Stimulated activated CD4-positive, alpha-beta T cell treated with anti-CD3 and anti-CD28 coated beads, TNF-alpha, amount 100 ng/mL, for 48 hours (primary cell): ENCODE measurements around the gene FHL2.

Experiments used
- DNase-seq, 3 donors: peaks; one replicate each; pipeline ENCODE4 v3.0.0-alpha.2; 2020; ENCODE audit warnings: low read depth in 3 of 3

Gene FHL2

DNA sequence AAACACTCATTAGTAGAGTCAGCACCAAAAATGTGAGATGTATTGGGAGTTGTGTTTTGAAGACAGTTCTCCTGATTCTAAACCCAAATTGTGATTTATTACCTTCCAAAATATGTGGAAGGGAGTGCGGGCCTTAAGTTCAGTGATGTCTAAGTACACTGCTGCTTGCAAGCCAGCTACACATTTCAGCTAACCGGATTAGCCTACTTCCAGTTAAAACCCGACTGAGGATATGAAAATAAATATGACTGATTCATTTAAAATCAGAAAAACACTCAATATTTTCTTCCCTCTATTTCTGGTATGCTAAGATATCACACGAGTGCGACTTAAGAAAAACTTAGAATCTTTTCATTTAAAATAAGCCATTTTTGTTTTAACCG is 907 bp downstream of the FHL2 start:
- DNase-seq: no peak

DNA sequence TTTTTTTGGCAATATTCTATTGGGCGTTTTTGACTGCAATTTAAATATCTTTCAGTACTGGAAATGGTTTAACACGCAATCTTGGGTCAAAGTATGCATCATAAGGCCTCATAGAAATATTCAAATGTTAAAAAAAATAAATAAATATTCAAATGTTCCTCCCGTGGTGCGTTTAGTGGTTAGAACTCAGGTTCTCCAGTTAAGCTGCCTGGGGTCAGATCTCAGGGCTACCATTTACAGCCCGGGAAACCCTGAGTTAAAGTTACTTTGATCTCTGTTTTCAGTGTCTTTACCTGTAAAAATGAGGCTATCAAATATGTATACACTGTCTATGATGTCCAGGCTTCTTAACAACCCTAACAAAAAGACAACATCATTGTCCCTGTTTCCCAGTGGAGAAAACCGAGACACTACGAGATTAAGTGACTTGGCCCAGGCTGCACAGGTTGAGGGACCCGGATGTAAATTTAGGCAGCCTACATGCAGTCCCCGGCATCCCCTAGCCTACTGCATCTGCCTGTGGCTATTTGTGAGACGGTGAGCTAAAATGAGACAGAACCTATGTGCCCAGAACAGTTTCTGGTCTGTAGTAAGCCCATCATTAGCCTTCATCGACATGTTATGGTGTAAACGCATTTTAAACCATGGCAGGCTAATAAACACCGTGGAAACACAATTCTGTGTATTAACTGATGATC is 1.7 kb downstream of the FHL2 start:
- no peak for DNase-seq

DNA sequence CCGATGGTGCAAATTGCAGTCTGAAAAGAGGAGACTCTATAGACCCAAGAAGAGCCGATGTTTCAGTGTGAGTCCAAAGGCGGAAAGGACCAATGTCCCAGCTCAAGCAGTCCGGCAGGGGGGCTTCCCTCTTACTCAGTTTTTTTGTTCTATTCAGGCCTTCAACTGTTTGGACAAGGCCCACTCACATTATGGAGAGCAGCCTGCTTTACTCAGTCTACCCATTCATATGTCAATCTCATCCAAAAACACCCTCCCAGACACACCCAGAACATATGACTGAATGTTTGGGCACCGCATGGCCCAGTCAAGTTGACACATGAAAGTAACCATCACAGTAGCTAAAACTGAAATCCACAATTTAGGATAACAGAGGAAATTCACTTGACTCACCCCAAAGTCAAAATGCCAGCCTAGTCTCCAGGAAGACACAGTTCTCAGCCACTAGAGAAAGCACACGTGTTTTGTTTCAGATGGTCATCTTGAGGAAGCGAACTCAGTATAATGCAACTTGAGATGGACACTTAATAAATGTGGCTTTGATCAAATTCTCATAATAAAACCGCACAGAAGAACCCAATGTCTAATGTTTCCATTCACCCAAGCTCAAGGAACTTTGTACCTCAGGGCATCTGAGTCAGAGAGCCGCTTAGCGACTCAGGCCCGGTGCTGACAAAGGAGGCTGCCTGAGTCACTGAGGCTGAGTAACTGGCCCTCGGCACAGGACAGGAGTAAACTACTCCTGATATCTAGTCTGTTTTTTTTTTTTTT is 2.4 kb downstream of the FHL2 start:
- DNase-seq: peak; percentile 32 to 64 (median 52)

DNA sequence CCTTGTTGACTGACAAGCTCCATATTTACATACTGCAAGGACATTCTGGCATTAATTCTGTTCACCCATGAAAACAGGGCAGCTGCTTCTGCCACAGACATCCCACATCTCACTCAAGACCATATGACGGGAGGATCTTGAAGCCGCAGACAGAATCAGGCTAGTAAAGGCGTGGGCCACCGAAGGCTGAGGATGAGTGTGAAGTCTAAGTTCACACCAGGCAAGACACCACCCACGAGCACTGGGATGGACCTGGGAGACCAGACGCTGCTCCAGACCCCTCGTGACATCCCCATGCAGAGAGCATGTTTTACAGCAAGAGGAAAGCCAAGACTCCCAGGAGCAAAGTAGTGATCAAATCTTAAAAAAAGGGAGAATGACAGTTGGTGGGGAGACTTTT is 3.2 kb downstream of the FHL2 start:
- DNase-seq: no peak

DNA sequence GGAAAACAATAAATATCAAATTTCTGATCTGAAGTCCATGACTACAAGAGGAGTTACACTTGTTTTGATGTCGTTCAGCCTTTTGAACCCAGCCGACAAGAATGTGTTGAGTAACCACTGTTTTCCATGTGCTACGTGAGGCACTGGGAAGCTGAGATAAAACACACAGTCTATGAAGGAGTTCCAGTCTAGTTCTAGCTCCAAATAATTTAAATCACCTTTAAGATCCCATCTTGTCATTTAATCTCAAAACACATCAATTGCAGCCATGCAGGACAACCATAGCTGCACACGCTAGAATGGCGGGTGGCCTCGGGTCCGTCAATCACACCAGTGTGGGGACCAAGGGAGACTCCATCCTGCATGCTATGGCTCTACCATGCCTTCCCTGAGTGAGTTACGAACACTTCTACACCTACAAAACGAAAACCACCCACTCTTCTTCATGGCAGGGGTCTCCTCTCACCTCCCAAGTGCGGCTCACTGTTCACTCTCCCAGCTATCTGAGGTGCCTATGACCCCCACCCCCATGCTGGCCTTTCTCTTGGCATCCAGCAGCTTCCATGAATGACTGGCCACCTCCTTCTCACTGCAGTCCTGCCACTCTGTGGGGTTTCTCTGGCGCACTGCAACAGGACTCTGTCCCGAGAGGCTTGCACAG is 3.8 kb downstream of the FHL2 start:
- no peak for DNase-seq

DNA sequence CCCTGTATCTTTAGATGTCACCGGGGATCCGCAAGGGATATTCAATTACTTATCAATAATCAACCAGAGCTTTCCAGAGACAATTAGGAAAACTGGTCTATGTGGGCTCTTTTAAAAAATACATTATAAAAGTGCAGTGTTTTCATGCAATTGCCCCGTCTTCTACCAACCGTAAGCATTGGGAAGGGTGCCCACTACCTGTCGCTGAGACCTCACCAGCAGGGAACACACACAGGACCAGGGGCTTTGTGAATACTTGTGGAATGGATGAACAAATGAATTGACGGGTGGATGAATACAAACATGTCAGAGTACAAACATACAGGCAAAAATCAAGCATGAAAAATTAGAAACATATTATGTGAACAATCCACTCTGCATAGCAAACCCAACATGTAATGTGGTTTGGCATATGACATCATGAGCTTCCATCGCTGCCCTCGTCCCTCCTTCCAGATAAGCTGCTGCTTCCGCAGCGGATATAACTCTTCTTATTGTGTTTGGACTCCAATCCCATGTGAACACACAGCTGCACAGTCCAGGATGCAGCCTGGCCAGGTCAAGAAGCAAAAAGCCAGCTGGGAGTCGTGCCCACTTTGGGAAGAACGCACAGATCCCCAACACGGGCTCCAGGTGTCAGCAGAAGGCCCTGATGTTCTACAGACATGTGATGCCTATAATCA is 5.3 kb downstream of the FHL2 start:
- no peak for DNase-seq

DNA sequence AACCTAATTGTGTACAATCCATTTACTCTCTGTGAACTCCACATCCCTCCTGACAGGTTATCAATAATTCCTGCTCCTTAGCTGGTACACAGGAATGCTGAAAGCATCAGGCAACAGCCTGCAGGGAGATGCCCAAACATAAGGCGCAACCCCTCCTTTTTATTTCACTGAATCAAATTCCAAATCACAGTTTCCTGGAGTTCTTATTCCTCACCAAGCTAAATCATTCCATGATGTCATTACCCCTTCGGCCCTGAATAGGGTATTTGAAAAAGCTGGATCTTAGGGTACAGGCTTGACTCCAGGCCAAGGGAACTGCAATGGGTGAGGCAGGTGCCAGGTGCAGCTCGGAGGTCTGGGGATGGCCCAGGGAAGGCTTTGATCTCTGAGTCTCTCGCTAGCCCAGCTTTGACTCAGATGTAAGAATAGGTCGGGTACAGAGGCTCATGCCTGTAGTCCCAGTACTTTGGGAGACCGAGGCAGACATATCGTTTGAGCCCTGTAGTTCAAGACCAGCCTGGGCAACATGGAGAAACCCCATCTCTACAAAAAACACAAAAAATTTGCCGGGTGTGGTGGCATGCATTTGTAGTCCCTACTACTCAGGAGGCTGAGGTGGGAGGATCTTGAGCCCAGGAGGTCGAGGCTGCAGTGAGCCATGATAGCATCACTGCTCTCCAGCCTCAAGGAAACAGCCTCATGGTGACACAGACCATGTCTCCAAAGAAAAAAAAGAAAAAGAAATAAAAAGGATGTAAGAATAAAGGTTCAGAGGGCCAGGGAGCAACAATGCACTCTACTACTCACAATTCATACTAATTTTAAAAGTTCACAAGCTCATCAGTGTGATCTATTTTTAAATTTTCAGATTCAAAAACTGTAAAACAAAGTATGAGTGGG is 6.8 kb downstream of the FHL2 start:
- DNase-seq: no peak

DNA sequence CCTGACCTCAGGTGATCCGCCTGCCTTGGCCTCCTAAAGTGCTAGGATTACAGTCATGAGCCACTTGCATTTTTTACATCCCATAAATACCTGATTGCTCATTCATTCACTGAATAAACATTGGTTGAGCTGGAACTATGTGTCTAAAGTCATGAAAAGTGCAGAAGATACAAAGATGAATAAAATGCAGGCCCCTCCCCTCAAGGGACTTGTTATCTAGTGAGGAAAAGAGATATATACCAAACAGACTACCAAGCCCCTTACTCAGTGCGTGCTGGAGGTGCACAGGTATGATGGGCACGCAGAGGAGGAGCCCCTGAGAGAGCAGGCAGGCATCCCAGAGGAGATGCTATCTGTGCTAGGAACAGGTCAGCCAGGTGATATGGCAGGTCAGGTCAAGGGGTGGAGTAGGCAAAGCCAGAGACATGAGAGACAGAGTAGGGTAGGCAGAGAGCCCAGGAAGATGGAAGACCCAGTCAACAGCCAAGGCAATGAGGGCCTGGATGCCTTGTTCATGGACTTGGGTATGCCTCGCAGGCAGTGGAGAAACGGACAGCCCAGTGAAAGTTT is 7.7 kb downstream of the FHL2 start:
- no peak for DNase-seq

DNA sequence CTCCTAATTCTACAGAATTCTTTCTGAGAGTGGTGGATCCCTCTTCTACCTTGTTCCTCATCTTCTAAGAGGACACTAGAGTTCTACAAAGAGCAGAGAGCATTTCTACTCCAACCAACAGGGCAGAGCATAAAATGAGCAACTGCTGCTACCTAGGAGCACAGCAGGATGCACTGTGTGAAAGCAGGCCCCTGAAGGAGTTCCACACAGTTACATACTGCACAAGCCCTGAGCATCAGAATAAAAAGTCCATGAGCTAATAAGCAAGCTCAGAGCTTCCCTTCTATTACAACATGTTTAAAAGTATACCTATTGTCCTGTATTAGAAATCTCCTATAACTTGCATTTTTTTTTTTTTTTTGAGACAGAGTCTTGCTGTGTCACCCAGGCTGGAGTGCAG is 8.4 kb downstream of the FHL2 start:
- no peak for DNase-seq

DNA sequence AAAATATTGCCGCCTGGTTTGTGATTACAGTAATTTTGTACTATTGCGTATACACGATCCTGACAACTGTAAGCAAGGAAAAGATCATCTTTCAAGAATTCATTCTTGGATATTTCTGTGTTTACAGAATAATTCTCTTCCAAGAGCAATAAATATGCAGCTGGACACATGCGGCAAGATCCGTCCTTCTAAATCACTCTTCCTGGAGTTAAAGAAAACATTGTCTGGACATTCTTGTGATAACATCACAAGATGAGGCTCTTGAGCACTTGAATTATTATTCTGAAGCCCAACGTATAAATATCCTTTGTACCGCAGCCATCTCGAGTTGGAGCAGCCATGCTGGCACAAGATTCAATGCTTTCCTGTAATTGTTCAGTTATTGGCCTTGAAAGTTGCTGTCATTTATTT is 9.9 kb downstream of the FHL2 start:
- DNase-seq: no peak

DNA sequence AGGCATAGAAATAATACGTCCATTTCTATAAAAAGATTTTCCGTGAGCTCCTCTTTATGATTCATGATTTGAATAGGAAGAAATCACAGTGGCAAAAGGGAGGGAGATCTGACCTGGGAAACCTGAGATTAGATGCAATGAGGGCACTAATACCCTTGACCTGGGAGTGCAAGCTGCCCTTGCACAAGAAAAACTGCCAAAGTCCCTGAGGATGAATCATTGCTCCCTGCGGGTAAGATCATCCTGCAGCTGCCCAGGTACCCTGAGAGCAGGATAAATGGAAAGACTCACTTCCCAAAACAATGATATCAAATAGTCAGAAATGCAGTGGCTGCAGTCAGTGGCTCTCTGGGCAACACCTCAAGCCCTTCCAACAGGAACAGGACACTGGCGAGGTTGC is 11.6 kb downstream of the FHL2 start:
- DNase-seq: no peak

DNA sequence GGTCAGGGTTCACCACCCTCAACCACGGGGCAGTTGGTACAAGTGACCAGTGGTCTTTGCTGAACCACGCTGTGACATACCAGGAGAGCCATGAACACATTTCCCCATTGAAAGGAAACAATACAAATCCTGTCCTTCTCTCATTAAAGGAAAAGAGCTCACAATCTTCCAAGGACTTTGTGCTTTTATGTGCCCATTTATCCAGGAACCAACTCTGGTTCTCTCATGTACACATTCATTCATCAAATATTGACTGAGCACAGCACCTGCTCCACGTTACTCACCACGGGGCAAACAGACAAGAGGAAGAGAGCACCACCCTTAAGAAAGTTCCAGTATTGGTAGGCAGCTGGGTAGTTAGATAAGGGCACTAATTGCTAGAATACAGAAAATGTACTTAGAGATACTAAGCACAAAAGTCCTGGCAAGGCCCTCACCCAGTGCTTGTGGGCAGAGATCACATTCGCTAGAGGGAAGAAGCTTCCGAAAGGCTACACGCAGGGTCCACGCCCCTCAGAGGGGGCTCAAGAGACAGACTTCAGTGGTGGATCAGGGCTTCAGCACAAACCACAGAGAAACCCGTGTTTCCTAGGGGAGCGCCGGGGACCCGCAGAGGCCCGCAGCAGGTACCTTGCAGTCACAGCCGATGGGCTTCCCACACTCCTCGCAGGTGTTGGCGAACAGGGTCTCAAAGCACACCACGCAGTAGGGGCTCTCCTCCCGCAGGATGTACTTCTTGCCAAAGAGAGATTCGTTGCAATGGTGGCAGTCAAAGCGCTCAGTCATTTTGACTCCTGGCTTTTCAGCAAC is 12.9 kb downstream of the FHL2 start:
- DNase-seq: no peak

DNA sequence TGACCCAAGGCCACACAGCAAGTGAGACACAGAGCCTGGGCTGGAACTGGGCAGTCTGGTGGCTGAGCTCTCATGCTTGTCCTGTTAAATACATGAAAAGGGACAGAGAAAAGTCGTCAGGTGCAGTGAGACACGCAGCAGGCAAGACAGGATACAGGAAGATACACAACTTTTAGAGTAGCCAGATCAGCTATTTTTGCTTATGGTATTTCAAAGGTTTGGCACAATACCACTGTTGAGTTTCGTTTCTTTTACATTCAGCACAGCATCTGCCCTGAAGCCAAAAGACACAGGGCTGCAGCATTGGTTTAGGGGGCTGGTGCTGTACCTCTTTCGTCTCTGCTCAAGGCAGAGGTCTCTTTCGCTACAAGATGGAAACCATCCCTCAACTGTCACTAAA is 14.0 kb downstream of the FHL2 start:
- no peak for DNase-seq

DNA sequence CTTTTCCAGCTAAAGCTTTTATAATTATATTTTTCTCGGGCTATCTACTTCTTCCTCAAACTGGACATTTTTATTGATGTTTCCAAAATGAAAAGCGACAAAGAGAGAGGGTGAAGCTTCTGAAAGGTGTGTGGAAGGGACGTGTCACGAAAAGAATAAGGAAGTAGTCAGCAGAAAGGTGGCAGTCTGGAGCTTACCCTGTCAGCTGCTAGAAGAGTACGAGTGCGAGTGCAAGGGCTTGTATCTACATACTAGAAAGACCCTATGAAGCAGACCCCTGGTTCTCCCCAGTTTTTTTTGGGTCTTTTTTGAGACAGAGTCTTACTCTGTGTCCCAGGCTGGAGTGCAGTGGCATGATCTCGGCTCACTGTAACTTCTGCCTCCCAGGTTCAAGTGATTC is 14.6 kb downstream of the FHL2 start:
- DNase-seq: no peak

DNA sequence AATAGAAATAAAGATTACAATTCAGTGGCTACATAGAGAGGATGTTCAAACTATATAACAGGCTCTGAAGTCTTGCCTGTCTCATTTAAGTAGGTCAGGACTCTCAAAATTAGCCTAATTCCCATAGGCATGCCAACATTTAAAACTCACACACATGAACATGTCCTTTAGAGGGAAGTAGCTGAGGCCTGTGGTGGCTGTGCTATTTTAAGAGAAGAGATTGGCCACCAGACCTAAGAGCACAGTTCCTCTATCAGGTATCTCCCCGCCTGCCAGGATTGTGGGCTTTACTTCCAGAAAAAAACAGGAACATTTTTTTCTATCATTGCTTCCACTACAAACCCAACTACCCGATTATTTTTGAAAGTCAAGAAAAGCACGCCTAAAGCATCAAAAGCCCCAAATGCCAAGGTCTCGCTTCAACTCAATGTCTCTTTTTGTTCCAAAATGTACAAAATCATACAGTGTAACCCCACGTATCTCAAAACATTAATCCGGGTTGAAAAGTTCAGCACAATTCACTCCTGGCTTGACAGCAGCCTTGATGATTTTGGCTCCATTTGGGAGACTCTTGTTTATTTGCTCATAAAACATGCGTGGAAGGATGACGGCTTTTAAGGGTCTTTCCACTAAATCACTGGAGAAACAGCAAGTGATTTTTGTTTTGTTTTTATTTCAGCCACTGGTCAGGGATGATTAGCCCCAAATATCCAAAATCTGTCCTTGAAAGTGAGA is 15.3 kb downstream of the FHL2 start:
- no peak for DNase-seq

DNA sequence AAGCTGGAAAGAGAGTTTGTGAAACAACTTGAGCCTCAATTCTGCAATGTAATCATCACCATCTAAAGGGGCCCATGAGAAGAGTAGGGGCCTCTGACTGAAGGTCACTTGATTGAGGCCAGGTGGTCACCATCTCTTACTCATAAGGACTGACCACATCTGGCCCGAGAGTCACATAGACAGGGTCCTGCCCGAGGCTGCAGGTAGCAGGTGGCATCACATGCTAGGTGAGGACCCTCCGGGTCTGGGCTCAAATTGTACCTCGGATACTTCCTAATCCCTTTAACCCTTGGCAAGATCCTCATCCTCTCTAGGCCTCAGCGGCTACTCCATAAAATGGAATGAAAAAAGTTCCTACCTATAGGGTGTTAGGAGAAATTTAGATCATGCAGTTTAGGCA is 16.7 kb downstream of the FHL2 start:
- DNase-seq: no peak

DNA sequence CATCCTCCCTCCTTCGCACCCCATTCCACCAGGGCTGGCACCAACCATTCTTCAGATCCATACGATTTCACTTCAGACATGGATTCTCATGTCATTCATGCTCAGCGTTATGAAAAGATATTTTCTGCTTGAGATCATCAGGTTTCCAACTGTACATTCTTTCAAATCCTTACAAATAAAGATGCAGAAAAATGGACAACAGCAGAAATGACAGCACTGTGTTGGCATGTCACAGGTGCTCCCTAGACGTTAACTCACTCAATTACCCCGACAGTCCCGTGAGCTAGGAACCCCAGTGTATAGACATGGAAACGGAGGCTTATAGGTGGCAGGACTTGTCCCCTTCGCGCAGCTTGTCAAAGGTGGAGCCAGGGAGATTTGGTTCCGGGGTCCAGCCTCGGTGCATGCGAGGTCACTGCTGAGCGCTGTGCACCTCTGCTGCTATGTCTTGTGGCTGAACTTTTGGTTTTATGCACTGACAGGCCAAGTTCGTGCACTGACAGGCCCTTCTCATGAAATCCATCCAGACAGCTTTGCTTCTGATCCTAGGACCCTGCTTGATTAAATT is 17.7 kb downstream of the FHL2 start:
- no peak for DNase-seq

DNA sequence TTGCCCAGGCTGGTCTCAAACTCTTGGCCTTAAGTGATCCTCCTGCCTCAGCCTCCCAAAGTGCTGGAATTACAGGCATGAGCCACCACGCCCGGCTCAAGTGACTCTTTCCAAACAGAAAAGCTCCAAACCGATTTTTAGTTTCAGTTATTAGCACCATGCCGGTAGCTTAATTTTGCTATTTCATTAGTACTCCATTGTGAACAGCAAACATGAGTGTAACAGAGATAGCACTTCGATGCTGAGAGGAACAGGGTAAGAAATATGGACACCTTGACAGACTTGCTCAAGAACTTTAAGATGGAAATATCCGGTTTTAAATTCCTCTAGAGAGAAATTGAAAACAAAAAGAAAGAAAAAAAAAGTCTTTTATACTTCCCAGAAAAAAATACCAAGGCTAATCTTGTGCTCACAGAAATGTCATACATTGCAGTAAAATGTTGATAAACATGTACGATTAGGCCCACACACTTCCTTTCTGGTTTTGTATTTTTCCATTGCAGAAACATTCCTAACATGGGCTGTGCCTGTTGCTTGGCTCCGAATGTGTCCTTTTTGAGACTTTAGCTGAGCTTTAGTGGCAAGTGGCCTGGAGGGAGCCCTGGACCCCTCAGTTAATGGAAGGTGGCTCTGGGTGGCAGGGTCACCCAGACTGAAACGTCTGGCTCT is 18.3 kb downstream of the FHL2 start:
- DNase-seq: no peak

DNA sequence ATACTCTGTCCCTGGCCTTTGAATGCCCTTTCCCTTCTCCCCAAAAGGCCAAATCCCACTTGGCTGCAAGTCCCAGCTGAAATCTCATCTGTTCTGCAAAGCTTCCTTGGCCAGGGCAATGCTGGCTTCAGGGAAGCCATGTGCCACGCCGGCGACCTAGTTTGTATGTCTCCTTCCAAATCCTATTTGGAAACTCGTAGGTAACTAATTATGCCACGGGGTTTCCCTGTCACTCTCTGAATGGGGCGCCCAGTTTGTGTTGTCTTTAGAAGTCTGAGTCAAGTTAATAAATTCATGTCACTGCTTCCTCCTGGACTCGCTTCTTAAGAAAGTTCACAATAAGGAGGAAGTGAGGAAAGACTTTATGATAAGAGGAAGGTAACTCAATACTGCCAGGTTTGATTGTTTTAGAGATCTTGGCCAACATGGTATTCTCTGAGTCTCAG is 19.1 kb downstream of the FHL2 start:
- DNase-seq: no peak
